H1 (cell line): ENCODE results near the gene ZNF536. TPM values are rescaled to one million over a fixed set of nuclear protein-coding genes. Genes with fewer than 3 reads are reported as not detected.

Experiments used
- polyA plus RNA-seq, 7 experiments: library from polyadenylated mRNA; depleted of rRNA in 3 of 7; stranded (reverse) in 5 of 7; unstranded in 2 of 7; fragments of >200 nt in 5 of 7; fragments of 200-250 nt in 2 of 7; gene quantifications; 1 replicate in 5 of 7; 2 replicates in 1 of 7; 4 replicates in 1 of 7; pipeline versions ENCODE4 v1.2.1 to v1.2.3, GENCODE V29; 2011 to 2013; ENCODE audit warnings: missing spikeins in 2 of 7, mixed read lengths in 2 of 7
- total RNA-seq: library from RNA; stranded (reverse); fragmentation: NEBNext Ultra II Directional; extraction: Animal tissue kit (Norgen Biotek cat#: 25700); gene quantifications from 2 replicates; pipeline ENCODE4 v1.2.1, GENCODE V29; 2021
- TF ChIP-seq, protein P1 (sequence below): fragments of 300-600 bp; sonication (generic); IDR thresholded peaks from 2 replicates; pipeline ENCODE4 v1.7.1; 2012; ENCODE audit warnings: low read length, moderate library complexity, mild to moderate bottlenecking, inconsistent platforms; ENCODE audit not compliant: insufficient replicate concordance

The ZNF536 gene
- total and polyA plus RNA-seq, 2 of the 8 experiments (the other 6 are each of a cell fraction or from before 2014, with no cell fraction given): 0.09 to 0.11 TPM

DNA sequence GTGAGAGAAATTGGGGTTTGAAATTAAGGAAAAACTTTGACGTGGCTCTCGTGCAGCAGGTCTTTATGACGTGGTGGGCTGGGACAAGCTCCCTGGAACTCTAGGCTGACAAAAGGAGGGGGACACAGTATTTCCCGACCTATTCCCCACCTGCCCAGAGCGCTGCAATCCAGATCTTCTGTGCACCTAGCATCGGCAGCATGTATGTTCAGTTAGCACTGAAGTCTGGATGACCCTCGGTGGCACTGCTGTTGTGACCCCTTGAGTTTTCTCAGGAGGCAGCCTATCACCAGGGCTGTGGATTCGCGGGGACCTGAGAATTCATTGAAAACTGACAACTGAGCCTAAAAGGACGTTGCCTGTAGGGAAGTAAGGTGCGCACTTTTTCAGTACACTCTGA, 9.1 kb upstream of the ZNF536 start (continued):
- TF ChIP-seq, protein P1, sequence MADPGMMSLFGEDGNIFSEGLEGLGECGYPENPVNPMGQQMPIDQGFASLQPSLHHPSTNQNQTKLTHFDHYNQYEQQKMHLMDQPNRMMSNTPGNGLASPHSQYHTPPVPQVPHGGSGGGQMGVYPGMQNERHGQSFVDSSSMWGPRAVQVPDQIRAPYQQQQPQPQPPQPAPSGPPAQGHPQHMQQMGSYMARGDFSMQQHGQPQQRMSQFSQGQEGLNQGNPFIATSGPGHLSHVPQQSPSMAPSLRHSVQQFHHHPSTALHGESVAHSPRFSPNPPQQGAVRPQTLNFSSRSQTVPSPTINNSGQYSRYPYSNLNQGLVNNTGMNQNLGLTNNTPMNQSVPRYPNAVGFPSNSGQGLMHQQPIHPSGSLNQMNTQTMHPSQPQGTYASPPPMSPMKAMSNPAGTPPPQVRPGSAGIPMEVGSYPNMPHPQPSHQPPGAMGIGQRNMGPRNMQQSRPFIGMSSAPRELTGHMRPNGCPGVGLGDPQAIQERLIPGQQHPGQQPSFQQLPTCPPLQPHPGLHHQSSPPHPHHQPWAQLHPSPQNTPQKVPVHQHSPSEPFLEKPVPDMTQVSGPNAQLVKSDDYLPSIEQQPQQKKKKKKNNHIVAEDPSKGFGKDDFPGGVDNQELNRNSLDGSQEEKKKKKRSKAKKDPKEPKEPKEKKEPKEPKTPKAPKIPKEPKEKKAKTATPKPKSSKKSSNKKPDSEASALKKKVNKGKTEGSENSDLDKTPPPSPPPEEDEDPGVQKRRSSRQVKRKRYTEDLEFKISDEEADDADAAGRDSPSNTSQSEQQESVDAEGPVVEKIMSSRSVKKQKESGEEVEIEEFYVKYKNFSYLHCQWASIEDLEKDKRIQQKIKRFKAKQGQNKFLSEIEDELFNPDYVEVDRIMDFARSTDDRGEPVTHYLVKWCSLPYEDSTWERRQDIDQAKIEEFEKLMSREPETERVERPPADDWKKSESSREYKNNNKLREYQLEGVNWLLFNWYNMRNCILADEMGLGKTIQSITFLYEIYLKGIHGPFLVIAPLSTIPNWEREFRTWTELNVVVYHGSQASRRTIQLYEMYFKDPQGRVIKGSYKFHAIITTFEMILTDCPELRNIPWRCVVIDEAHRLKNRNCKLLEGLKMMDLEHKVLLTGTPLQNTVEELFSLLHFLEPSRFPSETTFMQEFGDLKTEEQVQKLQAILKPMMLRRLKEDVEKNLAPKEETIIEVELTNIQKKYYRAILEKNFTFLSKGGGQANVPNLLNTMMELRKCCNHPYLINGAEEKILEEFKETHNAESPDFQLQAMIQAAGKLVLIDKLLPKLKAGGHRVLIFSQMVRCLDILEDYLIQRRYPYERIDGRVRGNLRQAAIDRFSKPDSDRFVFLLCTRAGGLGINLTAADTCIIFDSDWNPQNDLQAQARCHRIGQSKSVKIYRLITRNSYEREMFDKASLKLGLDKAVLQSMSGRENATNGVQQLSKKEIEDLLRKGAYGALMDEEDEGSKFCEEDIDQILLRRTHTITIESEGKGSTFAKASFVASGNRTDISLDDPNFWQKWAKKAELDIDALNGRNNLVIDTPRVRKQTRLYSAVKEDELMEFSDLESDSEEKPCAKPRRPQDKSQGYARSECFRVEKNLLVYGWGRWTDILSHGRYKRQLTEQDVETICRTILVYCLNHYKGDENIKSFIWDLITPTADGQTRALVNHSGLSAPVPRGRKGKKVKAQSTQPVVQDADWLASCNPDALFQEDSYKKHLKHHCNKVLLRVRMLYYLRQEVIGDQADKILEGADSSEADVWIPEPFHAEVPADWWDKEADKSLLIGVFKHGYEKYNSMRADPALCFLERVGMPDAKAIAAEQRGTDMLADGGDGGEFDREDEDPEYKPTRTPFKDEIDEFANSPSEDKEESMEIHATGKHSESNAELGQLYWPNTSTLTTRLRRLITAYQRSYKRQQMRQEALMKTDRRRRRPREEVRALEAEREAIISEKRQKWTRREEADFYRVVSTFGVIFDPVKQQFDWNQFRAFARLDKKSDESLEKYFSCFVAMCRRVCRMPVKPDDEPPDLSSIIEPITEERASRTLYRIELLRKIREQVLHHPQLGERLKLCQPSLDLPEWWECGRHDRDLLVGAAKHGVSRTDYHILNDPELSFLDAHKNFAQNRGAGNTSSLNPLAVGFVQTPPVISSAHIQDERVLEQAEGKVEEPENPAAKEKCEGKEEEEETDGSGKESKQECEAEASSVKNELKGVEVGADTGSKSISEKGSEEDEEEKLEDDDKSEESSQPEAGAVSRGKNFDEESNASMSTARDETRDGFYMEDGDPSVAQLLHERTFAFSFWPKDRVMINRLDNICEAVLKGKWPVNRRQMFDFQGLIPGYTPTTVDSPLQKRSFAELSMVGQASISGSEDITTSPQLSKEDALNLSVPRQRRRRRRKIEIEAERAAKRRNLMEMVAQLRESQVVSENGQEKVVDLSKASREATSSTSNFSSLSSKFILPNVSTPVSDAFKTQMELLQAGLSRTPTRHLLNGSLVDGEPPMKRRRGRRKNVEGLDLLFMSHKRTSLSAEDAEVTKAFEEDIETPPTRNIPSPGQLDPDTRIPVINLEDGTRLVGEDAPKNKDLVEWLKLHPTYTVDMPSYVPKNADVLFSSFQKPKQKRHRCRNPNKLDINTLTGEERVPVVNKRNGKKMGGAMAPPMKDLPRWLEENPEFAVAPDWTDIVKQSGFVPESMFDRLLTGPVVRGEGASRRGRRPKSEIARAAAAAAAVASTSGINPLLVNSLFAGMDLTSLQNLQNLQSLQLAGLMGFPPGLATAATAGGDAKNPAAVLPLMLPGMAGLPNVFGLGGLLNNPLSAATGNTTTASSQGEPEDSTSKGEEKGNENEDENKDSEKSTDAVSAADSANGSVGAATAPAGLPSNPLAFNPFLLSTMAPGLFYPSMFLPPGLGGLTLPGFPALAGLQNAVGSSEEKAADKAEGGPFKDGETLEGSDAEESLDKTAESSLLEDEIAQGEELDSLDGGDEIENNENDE: no peak
